ENCODE data around the gene MICALL2.

The MICALL2 gene

DNA sequence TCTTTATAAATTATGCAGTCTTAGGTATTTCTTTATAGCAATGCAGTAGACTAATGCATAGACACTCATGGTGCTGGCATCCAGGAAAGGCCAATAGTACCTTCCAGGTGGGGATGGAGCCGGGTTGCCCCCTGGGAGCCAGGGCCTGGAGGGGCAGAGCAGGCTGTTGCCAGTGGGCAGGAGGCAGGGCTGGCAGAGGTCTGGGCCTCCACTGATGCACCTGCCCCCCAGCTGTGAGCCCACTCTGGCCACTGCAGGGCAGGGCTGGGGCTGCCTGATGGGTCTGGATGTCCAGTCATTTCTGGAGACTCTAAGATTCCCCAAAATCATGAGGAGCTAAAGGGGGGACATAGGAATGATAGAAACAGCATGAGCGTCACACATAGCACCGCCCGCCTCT, 66.7 kb downstream of the MICALL2 start:
- no peak for DNase-seq (ENCODE audit: low read depth)

DNA sequence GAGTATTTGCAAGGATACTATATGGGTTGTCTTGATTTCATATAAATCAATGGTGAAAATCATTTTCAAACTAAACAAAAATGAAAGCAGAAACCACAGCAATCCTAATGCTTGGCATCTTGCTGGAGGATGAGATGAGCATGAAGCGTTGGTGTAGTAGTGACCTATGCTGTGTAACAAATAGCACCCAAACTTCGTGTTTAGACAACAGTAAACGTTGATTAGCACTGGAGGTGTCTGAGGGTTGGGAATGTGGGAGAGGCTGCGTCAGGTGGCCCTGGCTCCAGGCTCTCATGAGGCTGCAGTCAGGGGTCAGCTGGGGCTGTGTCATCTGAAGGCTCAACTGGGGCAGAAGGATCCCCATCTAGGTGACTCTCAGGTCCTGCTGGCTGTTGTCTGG, 67.8 kb downstream of the MICALL2 start:
- no peak for DNase-seq (ENCODE audit: low read depth)

DNA sequence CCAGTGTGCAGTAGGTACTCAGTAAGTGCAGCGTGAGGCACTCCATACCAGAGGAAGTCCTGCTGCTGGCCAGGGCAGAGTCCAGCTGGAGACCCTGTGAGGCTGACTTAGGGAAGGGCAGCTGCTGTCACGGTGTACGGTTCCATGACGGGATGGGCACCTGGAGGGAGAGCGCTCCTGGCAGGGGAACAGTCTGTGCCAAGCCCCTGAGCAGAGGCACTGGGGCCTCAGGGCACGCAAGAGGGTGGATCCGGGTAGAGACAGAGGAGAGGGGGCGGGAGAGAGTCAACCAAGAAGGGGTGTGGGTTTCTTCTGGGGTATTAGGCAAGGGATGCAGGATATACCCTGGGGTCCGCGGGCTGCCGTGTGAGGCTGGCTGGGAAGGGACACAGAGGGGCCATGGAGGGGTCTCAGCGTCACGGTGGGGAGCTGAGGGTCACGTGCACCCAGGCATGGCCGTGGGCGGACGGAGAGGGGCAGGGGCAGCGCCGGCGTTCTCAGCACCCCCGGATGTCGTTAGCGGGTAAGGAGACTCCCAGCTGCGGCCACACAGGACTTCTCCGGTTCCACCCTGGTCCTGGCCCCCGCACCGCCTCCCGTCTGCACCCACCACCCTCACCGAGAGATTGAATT, 70.5 kb downstream of the MICALL2 start:
- no peak for DNase-seq (ENCODE audit: low read depth)

DNA sequence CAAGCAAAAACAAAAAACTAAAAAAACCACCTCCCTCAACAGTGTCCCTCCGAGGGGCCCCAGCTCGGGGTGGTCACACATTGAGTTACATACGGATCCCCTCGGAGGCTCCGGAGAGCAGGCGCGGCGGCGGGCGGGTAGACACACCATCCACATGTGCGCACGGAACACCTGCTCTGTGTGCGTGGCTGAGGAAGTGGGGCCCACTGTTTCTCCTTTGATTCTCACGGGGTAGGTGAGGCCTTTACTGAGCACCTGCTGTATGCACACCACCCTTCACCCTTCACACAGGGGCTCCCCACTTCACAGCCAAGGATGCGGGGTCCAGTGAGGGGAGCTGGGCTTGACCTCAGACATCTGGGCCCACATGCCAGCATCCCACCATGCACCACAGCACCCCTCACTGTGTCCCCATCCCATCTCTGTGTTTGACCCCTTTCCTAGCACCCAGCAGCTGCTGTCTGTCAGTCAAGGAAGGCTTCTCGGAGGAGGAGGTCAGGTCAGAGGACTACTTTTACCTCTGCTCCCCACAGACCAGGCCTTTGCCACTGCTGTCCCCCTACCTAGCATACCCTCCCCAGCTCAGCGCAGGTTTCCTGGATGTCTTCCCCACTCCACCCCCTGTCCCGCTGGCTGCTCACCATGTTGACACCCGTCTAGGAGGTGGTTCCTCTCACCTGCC, 71.1 kb downstream of the MICALL2 start:
- DNase-seq (ENCODE audit: low read depth), result no peak

DNA sequence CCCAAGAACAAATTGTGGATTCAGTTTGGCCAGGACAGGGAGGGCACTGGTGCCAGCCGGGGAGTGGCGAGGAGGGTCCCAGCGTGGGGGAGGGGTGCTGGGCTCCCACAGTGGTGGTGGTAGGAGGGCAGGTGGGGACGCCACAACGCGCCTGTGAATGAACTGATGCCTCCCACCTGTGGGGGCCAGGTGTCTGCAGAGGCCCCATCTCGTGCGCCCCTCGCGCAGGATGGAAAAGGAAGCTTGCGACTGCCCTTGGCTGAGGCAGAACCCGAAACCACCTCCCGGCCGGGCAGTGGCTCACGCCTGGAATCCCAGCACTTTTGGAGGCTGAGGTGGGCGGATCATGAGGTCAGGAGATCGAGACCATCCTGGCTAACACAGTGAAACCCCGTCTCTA, 72.0 kb downstream of the MICALL2 start:
- no peak for DNase-seq (ENCODE audit: low read depth)

DNA sequence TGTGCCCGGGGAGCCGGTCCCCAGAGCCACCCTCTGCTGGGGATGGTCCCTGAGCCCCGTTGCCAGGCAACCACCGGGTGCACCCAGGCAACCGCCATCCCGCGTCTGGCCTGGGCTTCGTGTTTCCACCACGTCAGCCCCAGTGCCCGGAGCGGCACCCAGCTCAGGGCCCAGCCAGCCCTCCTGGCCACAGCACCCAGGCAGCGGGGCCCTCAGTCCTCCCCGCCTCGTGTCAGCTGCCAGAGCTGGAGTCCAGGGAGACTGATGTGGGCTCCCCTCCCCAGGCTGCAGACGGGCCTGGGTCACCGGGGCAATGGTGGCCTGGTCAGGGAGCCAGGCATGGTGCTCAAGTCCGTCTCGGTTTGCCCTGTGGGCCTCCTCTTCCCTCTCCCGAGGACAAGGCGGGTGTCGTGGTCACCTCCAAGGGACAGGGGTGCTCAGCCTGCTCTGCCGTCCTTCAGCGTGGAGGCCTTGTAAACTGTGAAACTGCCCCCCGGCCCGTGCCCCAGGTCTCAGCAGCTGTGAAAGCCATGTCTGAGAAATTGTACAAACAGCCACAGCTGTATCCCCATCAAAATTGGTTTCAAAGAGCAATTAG, 72.5 kb downstream of the MICALL2 start:
- DNase-seq (ENCODE audit: low read depth), result no peak

DNA sequence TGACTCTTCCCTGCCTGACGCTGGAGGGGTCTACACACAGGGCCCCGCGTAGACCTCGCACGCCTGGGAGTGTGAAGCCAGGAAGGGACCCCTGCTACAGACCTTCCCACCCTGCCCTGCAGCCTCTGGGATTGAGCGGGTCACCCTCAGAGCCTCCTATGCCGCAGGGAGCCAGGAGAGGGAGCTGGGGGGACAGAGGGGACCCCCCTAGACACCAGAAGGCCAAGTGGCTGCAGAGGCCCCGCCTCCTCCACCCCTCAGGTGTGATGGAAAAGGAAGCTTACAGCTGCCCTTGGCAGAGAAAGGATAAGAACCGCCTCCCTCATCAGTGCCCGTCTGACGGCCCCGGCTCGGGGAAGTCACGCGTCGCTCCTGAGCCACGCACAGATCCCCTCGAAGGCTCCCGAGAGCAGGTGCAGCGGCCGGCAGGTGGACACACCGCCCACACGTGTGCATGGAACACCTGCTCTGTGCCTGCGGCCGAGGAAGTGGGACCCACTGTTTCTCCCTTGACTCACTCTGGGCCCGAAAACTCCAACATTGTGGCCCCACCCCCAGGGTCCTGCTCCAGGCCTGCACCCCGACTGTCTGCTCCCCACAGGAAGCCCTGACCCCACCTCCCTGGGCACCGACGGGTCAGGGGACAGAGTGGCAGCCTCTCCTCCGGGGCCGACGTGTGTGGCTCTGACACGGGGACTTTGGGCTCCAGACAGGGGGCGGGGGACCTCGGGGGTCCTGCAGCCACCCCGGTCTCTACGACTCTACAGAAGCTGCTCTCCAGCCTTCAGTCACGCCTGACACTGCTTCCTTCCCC, 73.3 kb downstream of the MICALL2 start:
- DNase-seq (ENCODE audit: low read depth), result no peak

DNA sequence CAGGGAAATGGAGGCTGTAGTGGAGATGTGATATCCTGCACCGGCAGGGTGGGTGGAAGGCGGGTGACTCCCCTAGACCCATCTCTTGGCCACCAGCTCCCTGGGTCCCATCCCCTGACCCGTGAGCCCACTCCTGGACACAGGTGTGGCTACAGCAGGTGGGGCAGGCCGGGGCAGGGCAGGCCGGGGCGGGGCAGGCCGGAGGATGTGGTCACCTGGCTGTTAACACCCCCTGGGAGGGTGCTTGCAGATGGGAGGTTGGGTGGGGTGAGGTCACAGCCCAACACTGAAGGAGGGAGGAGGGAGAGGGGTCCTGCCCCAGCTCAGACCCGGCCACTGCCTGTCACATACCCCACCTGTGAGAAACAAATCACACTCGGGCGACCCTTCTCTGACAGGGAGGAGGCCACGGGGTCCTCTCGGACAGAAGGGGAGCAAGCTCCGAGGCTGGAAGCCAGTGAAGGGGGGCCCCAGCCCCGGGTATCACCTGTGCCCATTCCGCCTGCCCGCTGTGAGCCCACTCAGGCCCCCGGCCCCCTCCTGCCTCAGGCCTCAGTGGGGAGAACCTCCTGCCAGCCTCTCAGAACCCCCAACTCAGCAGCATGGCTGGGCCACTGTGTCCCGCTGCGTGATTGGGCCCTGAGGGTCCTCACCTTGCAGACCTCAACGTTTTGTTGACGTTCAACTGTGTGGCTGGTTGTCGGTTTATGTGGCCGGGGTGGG, 74.0 kb downstream of the MICALL2 start:
- no peak for DNase-seq (ENCODE audit: low read depth)

All from HS-27A (cell line).